GM21786 (cell line): ENCODE measurements around the gene CTCFL.
"Not testable (repeated sequence)": the region's sequence is repeated elsewhere in the genome, so short reads cannot be mapped to it uniquely, and the experiment has no call there.

Experiments
- ATAC-seq: cut with Tn5 transposase; IDR thresholded peaks from one replicate; pipeline ENCODE4 v1.9.1; 2021; ENCODE audit not compliant: unreplicated experiment

The CTCFL gene

DNA sequence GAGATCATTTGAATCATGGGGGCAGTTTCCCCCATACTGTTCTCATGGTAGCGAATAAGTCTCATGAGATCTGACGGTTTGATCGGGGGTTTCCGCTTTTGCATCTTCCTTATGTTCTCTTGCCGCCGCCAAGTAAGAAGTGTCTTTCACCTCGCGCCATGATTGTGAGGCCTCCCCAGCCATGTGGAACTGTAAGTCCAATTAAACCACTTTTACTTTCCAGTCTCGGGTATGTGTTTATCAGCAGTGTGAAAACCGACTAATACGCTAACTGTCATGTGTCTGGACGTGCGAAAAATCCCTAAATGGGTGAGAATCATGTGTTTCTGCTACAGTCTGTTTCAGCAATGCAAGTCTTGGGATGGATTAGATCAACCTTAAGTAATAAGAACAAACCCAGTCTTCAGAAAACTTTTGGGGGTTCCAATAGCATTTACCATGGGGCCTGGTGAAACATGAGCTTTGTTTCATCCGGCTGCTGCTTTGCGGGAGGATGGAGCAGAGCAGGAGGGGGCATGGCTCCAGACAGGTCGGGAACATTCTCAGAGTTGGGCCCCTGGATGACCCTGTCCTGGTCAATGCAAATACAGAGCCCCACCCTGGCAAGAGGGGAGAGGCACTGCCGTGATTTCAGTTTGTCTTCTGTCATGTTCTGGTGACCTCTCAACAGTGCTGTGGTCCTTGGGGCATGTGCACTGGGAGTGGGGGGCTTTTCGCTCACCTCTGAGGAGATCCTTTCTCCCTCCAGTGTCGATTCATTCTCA lies 41.5 kb downstream of the CTCFL start:
- ATAC-seq: peak; percentile 40

DNA sequence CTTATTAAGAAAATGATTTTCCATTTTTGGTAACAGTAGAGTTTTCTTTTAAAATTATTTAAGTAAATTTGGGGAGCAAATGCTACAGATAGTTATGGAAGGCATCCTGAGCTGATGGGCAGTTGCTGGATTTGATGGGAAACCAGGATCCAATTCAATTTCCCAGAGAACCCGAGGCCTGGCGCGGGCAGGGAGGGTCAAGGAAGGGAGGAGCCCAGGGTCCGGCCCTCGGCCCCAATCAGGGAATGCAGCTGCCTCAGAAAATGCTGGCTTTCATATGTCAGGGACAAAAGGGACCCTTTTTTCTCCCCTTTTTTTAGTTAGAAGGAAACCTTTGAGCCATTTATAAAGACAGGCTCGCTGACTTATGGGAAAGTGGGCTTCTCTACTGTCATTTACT lies 42.1 kb downstream of the CTCFL start:
- no peak for ATAC-seq

DNA sequence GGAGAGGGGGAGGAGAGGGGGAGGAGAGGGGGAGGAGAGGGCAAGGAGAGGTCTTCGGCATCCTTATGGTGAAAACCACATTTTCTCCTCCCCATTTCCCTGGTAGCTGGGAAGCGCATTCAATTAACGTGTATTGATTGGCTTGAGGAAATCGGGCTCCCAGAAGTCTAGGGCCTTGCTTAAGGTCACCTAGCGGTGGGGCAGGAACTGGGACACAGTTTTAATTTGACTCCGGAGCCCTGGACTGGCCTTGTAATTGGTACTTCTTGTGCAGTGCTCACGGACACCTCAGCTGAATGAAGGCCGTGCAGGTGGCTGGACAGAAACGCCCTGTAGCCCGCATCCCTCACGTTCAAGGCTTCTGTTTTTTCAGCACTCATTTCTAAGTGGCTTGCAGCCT lies 42.8 kb downstream of the CTCFL start:
- no peak for ATAC-seq

GRCh38 chr20:57481281-57481711 lies 43.6 kb downstream of the CTCFL start:
- peak; percentile 19 for ATAC-seq

DNA sequence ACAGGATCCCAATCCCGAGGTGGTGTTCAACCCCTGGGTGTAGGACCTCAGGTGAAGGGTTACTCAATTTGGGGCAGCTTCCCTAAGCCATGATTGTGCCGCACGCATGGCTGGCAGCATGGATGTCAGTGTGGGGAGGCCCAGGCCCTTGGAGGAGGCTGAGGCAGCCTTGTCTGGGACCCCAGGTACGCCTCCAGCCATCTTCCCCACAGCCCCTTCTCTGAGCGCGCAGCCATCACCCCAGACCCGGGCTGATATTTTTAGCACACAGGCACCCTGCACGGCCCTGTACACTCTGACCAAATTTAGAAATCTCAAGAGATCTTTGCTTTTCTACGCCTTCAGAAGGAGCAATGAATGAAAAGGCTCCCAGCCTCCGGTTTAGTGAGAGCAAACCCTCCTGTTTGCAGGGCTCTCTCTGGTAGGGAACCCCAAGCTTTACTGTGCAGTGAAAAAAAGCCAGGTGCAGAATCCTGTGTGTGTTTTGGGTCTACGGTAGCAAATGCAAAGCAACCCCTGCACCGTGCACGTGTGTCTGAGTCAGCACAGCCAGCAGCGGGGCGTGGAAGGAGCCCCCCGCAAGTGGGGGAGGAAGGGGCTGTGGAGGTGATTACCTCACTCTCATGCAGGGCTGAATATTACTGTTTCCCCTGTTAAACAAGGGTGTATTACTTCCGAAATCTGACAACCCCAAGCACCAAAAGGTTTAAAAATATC lies 44.3 kb downstream of the CTCFL start:
- peak; percentile 48 for ATAC-seq

DNA sequence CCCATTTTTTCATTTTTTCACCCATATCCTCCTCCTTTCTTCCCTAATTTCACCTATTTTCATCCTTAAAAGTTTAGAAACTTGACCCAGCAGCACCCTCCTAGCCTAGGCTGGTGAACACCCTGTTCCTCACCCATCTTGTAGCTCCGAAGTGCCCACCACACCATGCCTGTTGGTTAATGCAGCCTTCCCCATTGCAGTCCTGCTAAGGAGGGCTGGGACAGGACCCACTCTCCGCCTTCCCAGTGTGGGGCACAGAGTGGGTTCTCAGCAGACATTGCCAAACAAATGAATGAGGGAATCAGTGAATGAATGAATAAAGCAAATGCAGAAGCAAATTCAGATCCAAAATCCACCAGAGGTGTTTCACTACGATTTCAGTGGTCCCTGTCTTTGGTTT lies 45.7 kb downstream of the CTCFL start:
- no peak for ATAC-seq

GRCh38 chr20:57478176-57478575 lies 46.8 kb downstream of the CTCFL start:
- no peak for ATAC-seq

DNA sequence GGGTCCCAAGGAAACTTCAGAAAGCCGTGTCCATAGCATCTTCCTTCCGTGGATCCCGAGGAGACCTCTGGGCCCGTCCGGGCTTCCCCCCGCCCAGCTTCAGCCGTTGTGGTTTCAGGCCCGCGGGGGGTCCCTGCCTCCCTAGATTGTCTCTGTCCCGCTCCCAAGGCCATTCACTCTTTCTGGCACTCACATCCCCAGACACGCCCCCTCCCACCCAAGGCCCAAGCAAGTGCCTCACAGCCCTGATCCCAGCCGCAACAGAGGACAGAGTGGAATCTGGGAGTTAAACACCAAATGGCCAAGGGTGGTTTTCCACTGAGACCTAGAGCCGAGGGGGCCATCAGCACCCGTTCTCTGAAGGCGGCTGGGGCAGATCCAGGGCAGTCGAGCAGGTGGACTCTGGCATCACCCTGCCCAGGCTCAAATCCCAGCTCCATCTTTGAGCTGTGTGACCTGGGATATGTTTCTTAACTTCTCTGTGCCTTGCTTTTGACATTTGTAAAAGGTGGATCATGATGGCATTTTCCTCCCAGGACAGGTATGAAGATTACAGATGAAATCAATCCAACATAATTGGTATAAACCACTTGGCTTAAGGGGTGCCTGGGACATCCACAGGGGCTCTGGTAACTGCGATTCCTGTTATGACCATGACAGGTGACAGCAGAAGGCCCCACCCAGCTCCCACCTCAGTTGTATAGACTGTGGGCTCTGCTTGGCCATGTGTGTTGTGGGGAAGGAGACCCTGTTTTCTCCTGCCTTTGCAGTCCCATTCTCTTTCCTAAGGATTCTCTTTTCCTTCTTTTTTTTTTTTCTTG lies 48.1 kb downstream of the CTCFL start:
- ATAC-seq: no peak

DNA sequence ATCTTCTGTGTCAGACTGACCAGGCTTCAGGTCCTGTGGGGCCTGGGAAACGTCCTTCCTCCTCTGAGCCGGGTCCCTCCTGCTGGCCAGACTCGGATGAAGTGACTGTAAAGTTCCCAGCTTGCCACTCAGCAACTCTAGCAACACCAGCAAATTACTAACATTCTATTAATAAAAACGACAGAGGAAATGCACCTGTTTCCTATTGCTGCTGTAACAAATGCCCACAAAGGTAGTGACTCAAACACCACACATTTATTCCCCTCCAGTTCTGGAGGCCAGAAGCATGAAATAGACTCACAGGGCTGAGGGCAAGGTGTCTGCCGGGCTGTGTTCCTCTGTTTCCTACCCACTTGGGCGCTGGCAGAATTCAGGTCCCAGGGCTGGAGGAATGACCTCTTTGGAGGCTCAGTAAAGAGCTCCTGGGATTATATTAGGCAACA lies 48.8 kb downstream of the CTCFL start:
- ATAC-seq: peak; percentile 41

GRCh38 chr20:57475388-57476083 lies 49.4 kb downstream of the CTCFL start:
- no peak for ATAC-seq

DNA sequence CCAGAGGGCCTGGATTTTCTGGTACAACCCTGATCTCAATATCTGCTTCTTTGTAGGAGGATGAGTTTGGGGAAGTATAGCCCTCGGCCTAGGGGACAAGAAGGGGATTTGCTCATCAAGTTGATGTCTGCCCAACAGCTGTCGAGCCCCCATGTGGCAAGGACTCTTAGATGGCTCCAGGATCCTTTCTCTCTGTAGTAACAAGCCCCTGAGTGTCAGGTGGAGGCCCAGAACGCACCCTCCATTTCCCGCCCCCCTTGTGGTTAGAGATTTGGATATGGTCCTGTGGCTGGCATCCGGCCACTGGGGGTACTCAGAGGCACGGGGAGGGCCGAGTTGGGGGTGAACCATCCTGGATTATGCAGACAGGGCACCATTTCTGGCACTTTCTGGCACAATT lies 50.1 kb downstream of the CTCFL start:
- no peak for ATAC-seq

GRCh38 chr20:57474205-57474604 lies 50.7 kb downstream of the CTCFL start:
- ATAC-seq: no peak

DNA sequence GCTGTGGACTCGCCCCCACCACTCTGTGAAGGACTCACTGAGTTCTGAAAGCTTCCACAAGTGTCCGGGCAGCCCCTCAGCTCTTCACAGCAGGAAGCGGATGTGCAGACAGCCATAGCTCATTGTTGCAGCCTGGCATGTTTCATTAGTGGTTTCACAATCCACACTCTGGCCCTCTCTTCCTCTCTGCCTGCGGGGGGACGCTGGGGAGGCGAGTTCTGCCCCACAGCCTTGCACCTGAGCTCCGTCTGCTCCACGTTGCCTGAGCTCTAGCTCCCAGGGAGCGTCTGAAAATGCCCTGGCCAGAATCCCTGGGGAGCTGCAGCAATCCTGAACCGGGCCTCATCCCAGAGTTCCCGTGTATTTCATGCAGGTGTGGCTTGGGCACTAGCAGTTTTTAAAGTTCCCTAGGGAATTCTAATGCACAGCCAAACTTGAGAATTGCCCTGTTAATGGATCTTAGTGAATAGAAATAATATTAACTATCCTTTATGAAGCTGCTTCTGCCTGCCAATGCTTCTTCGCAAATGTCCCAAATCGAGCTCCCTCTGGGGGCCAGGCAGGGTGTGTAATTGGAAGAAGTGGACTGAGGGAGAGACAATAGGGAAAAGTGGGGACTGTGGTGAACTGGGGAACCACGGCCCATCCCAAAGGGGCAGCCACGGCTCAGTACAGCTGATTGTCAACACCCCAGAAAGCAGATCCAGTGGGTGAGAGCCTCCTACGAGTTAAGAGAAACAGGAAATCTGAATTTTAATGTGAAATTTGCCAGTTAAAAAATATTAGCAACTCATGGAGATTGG lies 51.5 kb downstream of the CTCFL start:
- ATAC-seq: peak; percentile 47

DNA sequence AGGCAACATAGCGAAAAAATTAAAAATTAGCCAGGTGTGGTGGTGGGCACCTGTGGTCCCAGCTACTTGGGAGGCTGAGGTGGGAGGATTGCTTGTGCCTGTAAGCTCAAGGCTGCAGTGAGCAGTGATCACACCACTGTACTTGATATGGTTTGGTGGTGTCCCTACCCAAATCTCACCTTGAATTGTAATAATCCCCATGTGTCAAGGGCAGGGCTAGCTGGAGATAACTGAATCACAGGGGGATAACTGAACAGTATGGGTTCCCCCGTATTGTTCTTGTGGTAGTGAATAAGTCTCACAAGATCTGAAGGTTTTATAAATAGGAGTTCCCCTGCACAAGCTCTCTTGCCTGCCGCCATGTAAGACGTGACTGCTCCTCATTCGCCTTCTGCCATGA lies 52.5 kb downstream of the CTCFL start:
- not testable (repeated sequence) for ATAC-seq

- no peak for ATAC-seq
Measured at GRCh38 chr20:57471496-57472372, 53.2 kb downstream of the CTCFL start.

DNA sequence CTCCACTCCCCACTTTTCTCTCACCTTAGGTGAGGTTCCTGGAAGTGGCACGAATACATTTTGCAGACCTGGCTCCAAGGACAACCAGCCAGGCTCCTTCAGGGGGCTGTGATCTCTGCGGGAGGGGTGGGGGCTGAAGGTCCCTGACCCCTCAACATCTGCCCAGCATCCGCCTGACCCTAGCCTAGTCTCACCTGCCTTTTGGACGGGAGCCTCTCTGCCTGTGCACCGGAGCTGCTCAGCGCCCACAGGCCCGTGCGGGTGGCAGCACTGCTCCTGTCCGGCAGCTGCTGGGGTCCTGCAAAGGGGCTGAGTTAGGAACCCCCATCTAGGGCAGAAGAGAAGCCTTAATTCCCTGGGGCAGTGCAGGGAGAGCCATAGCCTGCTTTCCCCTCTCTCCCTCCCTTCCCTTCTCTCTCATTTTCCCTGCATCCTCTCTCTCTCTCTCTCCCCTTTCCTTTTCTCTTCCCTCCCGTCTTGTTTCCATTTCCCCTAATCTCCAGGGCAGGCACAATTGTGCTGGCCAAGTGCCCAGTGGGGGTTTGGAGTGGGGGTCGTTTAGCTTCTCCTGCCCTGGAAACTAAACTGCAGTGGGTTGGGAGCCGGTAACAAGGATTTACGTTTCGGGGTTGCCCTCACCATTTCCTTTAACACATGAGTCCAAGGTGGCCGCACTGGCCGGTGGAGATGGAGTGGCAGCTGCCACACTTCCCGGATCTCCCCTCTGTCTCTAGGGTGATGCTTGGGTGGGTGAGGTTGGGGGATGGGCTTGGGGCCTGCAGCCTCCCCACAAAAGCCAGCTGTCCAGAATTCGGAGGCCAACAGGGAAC lies 54.1 kb downstream of the CTCFL start:
- no peak for ATAC-seq

GRCh38 chr20:57470212-57470522 lies 54.8 kb downstream of the CTCFL start:
- ATAC-seq: no peak

GRCh38 chr20:57469418-57470211 lies 55.3 kb downstream of the CTCFL start:
- ATAC-seq: no peak
